OCI-LY3 (cell line): Measurements from ENCODE around the gene MAPK13.

Source experiments
- H2AFZ ChIP-seq: fragments of 200-600, 300-600 bp; shearing (Covaris generic); 2 replicates; pipeline ENCODE4 v1.6.0; 2014; ENCODE audit warnings: antibody characterized with exemption, low read depth, low read length
- H3K27ac ChIP-seq: fragments of 200-600, 300-600 bp; sonication (generic); 2 replicates; pipeline ENCODE4 v1.5.1; 2014; ENCODE audit warnings: mild to moderate bottlenecking, low read length, moderate library complexity, mixed read lengths
- H3K27me3 ChIP-seq: fragments of 200-600, 300-600 bp; sonication (generic); 2 replicates; pipeline ENCODE4 v1.6.1; 2014; ENCODE audit warnings: low read depth, low read length, mixed read lengths
- H3K36me3 ChIP-seq: fragments of 200-600, 300-600 bp; sonication (generic); replicated peaks from 2 replicates; pipeline ENCODE3; 2014; ENCODE audit warnings: low read depth, low read length, mixed read lengths
- H3K4me1 ChIP-seq: fragments of 300-600, 200-600 bp; sonication (generic); 2 replicates; pipeline ENCODE4 v1.6.1; 2014; ENCODE audit warnings: low read length, mixed read lengths
- H3K4me2 ChIP-seq: fragments of 200-600, 300-600 bp; sonication (generic); 2 replicates; pipeline ENCODE4 v1.6.1; 2014; ENCODE audit warnings: low read length, mixed read lengths
- H3K4me3 ChIP-seq: fragments of 300-600, 200-600 bp; sonication (generic); 2 replicates; pipeline ENCODE4 v1.5.1; 2014; ENCODE audit warnings: antibody characterized with exemption, mild to moderate bottlenecking, low read length, moderate library complexity
- H3K79me2 ChIP-seq: fragments of 300-600, 200-600 bp; shearing (Covaris generic); 2 replicates; pipeline ENCODE4 v1.6.1; 2014; ENCODE audit warnings: mild to moderate bottlenecking, low read length, mixed read lengths
- H3K9ac ChIP-seq: fragments of 300-600, 200-600 bp; shearing (Covaris generic); 2 replicates; pipeline ENCODE4 v1.6.0; 2014; ENCODE audit warnings: mild to moderate bottlenecking, low read length, moderate library complexity
- H3K9me3 ChIP-seq: fragments of 200-600, 300-600 bp; shearing (Covaris generic); 2 replicates; pipeline ENCODE4 v1.6.1; 2014; ENCODE audit warnings: low read length, mixed read lengths; ENCODE audit not compliant: insufficient read depth
- H4K20me1 ChIP-seq: fragments of 200-600, 300-600 bp; sonication (generic); 2 replicates; pipeline ENCODE4 v1.6.1; 2016; ENCODE audit warnings: low read length, mixed read lengths; ENCODE audit not compliant: insufficient read depth
- EZH2phosphoT487 ChIP-seq: fragments of 200-600 bp; shearing (Covaris generic); IDR thresholded peaks from 2 replicates; pipeline ENCODE4 v1.6.1; 2018; ENCODE audit warnings: antibody characterized with exemption, mixed run types, low read depth
- TF ChIP-seq, protein P1 (sequence below): fragments of 200-600, 300-600 bp; sonication (generic); IDR thresholded peaks from 2 replicates; pipeline ENCODE4 v1.5.1; 2014; ENCODE audit warnings: antibody characterized with exemption, low read length, low read depth

MAPK13 gene

DNA sequence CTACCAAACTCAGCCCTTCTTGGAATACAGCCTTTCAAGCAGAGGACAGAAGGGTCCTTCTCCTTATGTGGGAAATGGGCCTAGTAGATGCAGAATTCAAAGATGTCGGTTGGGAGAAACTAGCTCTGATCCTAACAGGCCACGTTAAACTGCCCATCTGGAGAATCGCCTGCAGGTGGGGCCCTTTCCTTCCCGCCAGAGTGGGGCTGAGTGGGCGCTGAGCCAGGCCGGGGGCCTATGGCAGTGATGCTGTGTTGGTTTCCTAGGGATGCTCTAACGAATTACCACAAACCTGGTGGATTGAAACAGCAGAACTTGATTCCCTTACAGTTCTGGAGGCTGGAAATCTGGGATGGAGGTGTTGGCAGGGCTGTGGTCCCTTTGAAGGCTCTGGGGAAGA lies 9.1 kb downstream of the MAPK13 start:
- H3K4me1 ChIP-seq: peaks cover 18% of the 10 kb centered on the region
- no peaks in the 10 kb centered on the region for H3K79me2 ChIP-seq
- H4K20me1 ChIP-seq: no peaks in the 10 kb centered on the region
- H3K9me3 ChIP-seq: no peaks in the 10 kb centered on the region
- no peak overlapping the region for H3K4me2 ChIP-seq
- no peak overlapping the region for H3K9ac ChIP-seq
- no peak for TF ChIP-seq EZH2phosphoT487
- TF ChIP-seq, protein P1, sequence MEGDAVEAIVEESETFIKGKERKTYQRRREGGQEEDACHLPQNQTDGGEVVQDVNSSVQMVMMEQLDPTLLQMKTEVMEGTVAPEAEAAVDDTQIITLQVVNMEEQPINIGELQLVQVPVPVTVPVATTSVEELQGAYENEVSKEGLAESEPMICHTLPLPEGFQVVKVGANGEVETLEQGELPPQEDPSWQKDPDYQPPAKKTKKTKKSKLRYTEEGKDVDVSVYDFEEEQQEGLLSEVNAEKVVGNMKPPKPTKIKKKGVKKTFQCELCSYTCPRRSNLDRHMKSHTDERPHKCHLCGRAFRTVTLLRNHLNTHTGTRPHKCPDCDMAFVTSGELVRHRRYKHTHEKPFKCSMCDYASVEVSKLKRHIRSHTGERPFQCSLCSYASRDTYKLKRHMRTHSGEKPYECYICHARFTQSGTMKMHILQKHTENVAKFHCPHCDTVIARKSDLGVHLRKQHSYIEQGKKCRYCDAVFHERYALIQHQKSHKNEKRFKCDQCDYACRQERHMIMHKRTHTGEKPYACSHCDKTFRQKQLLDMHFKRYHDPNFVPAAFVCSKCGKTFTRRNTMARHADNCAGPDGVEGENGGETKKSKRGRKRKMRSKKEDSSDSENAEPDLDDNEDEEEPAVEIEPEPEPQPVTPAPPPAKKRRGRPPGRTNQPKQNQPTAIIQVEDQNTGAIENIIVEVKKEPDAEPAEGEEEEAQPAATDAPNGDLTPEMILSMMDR: peak; percentile 32
- H3K4me3 ChIP-seq: no peak overlapping the region
- H3K36me3 ChIP-seq: no peaks in the 10 kb centered on the region
- no peak overlapping the region for H3K27ac ChIP-seq
- no peak overlapping the region for H2AFZ ChIP-seq
- H3K27me3 ChIP-seq: no peaks in the 10 kb centered on the region

DNA sequence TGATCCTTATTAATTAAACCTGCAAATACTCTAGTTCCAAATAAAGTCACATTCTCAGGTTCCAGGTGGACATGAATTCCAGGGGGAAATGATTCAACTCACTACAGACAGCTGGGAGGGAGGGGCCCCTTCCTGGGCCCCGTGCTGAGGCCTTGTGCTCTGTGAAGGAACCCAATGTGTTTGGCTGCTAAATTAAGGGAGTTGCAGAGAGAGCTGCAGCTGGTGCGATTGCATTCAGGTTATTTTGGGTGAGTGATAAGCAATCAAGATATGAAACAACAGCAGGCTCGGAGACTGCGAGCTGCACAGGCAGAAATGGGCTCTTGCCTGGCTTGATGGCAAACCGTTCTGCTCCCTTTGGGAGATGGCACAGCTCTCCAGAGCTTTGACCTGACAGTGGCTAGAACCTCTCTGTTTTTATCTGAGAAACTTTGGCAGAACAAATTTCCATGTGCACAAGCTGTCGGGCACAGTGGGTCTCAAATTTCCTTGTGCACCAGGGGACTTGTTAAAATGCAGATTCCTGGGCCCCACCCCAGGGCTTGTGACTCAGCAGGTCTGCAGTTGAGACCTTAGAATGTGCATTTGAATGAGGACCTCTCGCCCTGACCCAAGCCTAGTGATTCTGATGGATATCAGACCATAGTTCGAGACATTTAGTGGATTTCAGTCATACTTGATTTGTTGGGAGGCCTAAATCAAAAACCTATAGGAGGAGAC lies 9.8 kb downstream of the MAPK13 start:
- Histone ChIP-seq H3K9me3 (no peaks in the 10 kb centered on the region), H3K36me3 (no peaks in the 10 kb centered on the region), H3K4me1 (peaks cover 18% of the 10 kb centered on the region), H3K79me2 (no peaks in the 10 kb centered on the region), H3K27ac (no peak overlapping the region), H2AFZ (no peak overlapping the region), H3K27me3 (no peaks in the 10 kb centered on the region), H3K4me2 (no peak overlapping the region), H4K20me1 (no peaks in the 10 kb centered on the region), H3K4me3 (no peak overlapping the region), H3K9ac (no peak overlapping the region)
- no peak for TF ChIP-seq EZH2phosphoT487
- TF ChIP-seq, protein P1: no peak

DNA sequence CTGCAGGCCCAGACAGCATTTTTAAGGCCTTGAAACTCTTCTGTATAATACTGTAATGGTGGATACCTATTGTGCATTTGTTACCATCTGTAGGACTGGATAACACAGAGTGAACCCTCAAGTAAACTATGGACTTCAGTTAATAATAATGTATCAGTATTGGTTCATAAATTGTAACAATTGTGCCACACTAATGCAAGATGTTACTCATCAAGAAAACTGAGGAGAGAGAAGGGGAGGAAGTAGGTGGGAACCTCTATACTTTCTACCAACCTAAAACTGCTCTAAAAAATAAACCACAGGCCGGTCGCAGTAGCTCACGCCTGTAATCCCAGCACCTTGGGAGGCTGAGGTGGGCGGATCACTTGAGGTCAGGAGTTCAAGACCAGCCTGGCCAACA lies 10.8 kb downstream of the MAPK13 start:
- H3K36me3 ChIP-seq: no peaks in the 10 kb centered on the region
- peaks cover 16% of the 10 kb centered on the region for H3K4me1 ChIP-seq
- H3K9ac ChIP-seq: no peak overlapping the region
- H3K79me2 ChIP-seq: no peaks in the 10 kb centered on the region
- no peaks in the 10 kb centered on the region for H3K27me3 ChIP-seq
- H3K4me3 ChIP-seq: no peak overlapping the region
- no peaks in the 10 kb centered on the region for H4K20me1 ChIP-seq
- no peaks in the 10 kb centered on the region for H3K9me3 ChIP-seq
- no peak overlapping the region for H3K4me2 ChIP-seq
- H2AFZ ChIP-seq: no peak overlapping the region
- no peak overlapping the region for H3K27ac ChIP-seq
- TF ChIP-seq, protein P1: no peak
- TF ChIP-seq EZH2phosphoT487: no peak

DNA sequence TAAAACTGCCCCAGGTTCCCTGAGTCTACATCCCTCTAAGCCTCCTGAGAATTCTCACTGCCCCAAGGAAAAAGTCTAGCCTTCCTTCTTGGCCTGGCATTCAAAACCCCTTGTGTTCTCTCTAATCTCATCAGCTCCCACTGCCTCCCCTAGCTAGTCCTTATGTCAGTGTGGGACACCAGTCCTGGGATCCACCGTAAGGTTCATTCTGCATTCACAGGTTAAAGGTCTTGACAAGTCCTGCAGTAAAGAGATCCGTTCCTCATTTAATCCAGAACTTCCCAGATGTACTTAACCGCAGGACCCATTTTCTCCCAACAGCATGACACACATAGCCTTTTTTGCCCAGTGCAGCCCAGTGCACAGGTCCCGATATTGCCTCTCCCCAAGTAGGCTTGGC lies 11.6 kb downstream of the MAPK13 start:
- Histone ChIP-seq H3K27me3 (no peaks in the 10 kb centered on the region), H3K27ac (no peak overlapping the region), H3K79me2 (no peaks in the 10 kb centered on the region), H3K4me3 (no peak overlapping the region), H3K4me1 (peaks cover 11% of the 10 kb centered on the region), H4K20me1 (no peaks in the 10 kb centered on the region), H3K36me3 (no peaks in the 10 kb centered on the region), H3K4me2 (no peak overlapping the region), H2AFZ (no peak overlapping the region), H3K9me3 (no peaks in the 10 kb centered on the region), H3K9ac (no peak overlapping the region)
- TF ChIP-seq, protein P1: no peak
- no peak for TF ChIP-seq EZH2phosphoT487
